RWPE2 (cell line): ENCODE results near the gene ZW10.

Experiments used
- ATAC-seq: fragments of 200-7000 bp; cut with Tn5 transposase; 3 replicates; pipeline ENCODE4 v1.9.1; 2021; ENCODE audit warnings: low read depth
- DNase-seq: peaks from one replicate; pipeline ENCODE4 v3.0.0-alpha.2; 2020; ENCODE audit warnings: low spot score
- H3K27ac ChIP-seq: fragments of 450-650 bp; 2 replicates; pipeline ENCODE4 v1.5.1; 2017; ENCODE audit warnings: mild to moderate bottlenecking; ENCODE audit not compliant: poor library complexity, severe bottlenecking
- H3K27me3 ChIP-seq: fragments of 250-450 bp; sonication (Bioruptor Pico); 2 replicates; pipeline ENCODE4 v1.5.1; 2021; ENCODE audit warnings: mild to moderate bottlenecking, moderate library complexity; ENCODE audit not compliant: insufficient read depth, poor library complexity, severe bottlenecking
- H3K36me3 ChIP-seq: fragments of 250-450 bp; sonication (Bioruptor Pico); 2 replicates; pipeline ENCODE4 v1.5.1; 2020; ENCODE audit warnings: low read depth, mild to moderate bottlenecking, moderate library complexity
- H3K4me1 ChIP-seq: fragments of 250-450 bp; sonication (Bioruptor Pico); 2 replicates; pipeline ENCODE4 v1.5.1; 2021; ENCODE audit warnings: mild to moderate bottlenecking, moderate library complexity; ENCODE audit not compliant: insufficient read depth, poor library complexity, severe bottlenecking
- H3K4me3 ChIP-seq: fragments of 250-450 bp; sonication (Bioruptor Pico); 2 replicates; pipeline ENCODE4 v1.5.1; 2021; ENCODE audit warnings: mild to moderate bottlenecking, moderate library complexity; ENCODE audit not compliant: severe bottlenecking
- H3K9me3 ChIP-seq: fragments of 250-450 bp; sonication (Bioruptor Pico); 2 replicates; pipeline ENCODE4 v1.5.1; 2021; ENCODE audit warnings: mild to moderate bottlenecking, moderate library complexity; ENCODE audit not compliant: severe bottlenecking
- CTCF ChIP-seq: fragments of 450-650 bp; IDR thresholded peaks from one replicate; pipeline ENCODE4 v1.5.1; 2017; ENCODE audit warnings: mild to moderate bottlenecking, moderate library complexity; ENCODE audit not compliant: poor library complexity, severe bottlenecking

The ZW10 gene

GRCh38 chr11:113760241-113760640 lies 13.3 kb downstream of the ZW10 start:
- DNase-seq (no peak), ATAC-seq (no peak)
- Histone ChIP-seq H3K9me3 (no peaks in the 10 kb centered on the region), H3K36me3 (peaks cover 85% of the 10 kb centered on the region), H3K4me1 (no peaks in the 10 kb centered on the region), H3K27ac (no peak overlapping the region), H3K27me3 (no peaks in the 10 kb centered on the region), H3K4me3 (no peak overlapping the region)
- TF ChIP-seq CTCF = no peak

- ATAC-seq (no peak), DNase-seq (no peak)
- H3K4me1 ChIP-seq = no peaks in the 10 kb centered on the region
- H3K4me3 ChIP-seq = no peak overlapping the region
- no peak for TF ChIP-seq CTCF
- H3K27me3 ChIP-seq = no peaks in the 10 kb centered on the region
- H3K36me3 ChIP-seq = peaks cover 85% of the 10 kb centered on the region
- H3K9me3 ChIP-seq = no peaks in the 10 kb centered on the region
- no peak overlapping the region for H3K27ac ChIP-seq
Measured at GRCh38 chr11:113752932-113753331, 20.6 kb downstream of the ZW10 start.

GRCh38 chr11:113736323-113736722 lies 37.2 kb downstream of the ZW10 start:
- no peak for DNase-seq
- no peak for TF ChIP-seq CTCF
- H3K36me3 ChIP-seq = peaks cover 86% of the 10 kb centered on the region
- H3K27ac ChIP-seq = no peak overlapping the region
- no peaks in the 10 kb centered on the region for H3K27me3 ChIP-seq
- H3K9me3 ChIP-seq = no peaks in the 10 kb centered on the region
- no peaks in the 10 kb centered on the region for H3K4me1 ChIP-seq
- no peak for ATAC-seq
- H3K4me3 ChIP-seq = no peak overlapping the region

- no peak for DNase-seq
- no peaks in the 10 kb centered on the region for H3K4me1 ChIP-seq
- ATAC-seq = no peak
- H3K4me3 ChIP-seq = no peak overlapping the region
- H3K9me3 ChIP-seq = no peaks in the 10 kb centered on the region
- H3K27me3 ChIP-seq = no peaks in the 10 kb centered on the region
- no peak overlapping the region for H3K27ac ChIP-seq
- H3K36me3 ChIP-seq = peaks cover 44% of the 10 kb centered on the region
- TF ChIP-seq CTCF = no peak
Measured at GRCh38 chr11:113732092-113732491, 41.4 kb downstream of the ZW10 start.

GRCh38 chr11:113730887-113731726 lies 42.4 kb downstream of the ZW10 start:
- DNase-seq (no peak), ATAC-seq (peak; percentile 79)
- no peaks in the 10 kb centered on the region for H3K9me3 ChIP-seq
- H3K4me1 ChIP-seq = no peaks in the 10 kb centered on the region
- TF ChIP-seq CTCF = peak; percentile 75
- H3K36me3 ChIP-seq = peaks cover 34% of the 10 kb centered on the region
- H3K4me3 ChIP-seq = no peak overlapping the region
- H3K27ac ChIP-seq = no peak overlapping the region
- no peaks in the 10 kb centered on the region for H3K27me3 ChIP-seq
